Urothelium cell line (cell line): ENCODE results near the gene CNOT6.
A peak's percentile ranks its signal among the peaks of the same experiment; 100 is the strongest.

ENCODE experiments used
- DNase-seq: peaks from one replicate; pipeline ENCODE4 v3.0.0; 2011; ENCODE audit warnings: low spot score, mixed read lengths
- FAIRE-seq: peaks from 2 replicates; lab custom pipeline; 2011; peaks lifted over from hg19 to GRCh38; lab: Jason Lieb, UNC

The CNOT6 gene

GRCh38 chr5:180598797-180599589 lies 104.8 kb downstream of the CNOT6 start:
- FAIRE-seq: no peak
- DNase-seq: no peak

- FAIRE-seq (no peak), DNase-seq (no peak)
Observed at GRCh38 chr5:180599590-180599914, 105.4 kb downstream of the CNOT6 start.

GRCh38 chr5:180599981-180600553 lies 105.9 kb downstream of the CNOT6 start:
- DNase-seq: no peak
- no peak for FAIRE-seq

- no peak for FAIRE-seq
- no peak for DNase-seq
Observed at GRCh38 chr5:180600554-180601041, 106.4 kb downstream of the CNOT6 start.

GRCh38 chr5:180601591-180602480 lies 107.7 kb downstream of the CNOT6 start:
- no peak for DNase-seq
- FAIRE-seq: no peak

GRCh38 chr5:180602481-180603075 lies 108.4 kb downstream of the CNOT6 start:
- FAIRE-seq (no peak), DNase-seq (no peak)

- FAIRE-seq: no peak
Observed at GRCh38 chr5:180603076-180603594, 109.0 kb downstream of the CNOT6 start.

GRCh38 chr5:180604271-180604670 lies 110.1 kb downstream of the CNOT6 start:
- no peak for FAIRE-seq
- no peak for DNase-seq

More at GRCh38 chr5:180603076-180603594, 109.0 kb downstream of the CNOT6 start:
- DNase-seq: no peak

GRCh38 chr5:180605554-180606214 lies 111.5 kb downstream of the CNOT6 start:
- FAIRE-seq (no peak), DNase-seq (peak; percentile 64)

GRCh38 chr5:180606215-180606785 lies 112.1 kb downstream of the CNOT6 start:
- no peak for DNase-seq
- FAIRE-seq: no peak

GRCh38 chr5:180607861-180608571 lies 113.8 kb downstream of the CNOT6 start:
- DNase-seq (no peak), FAIRE-seq (no peak)

- DNase-seq (no peak), FAIRE-seq (no peak)
Observed at GRCh38 chr5:180608572-180609310, 114.6 kb downstream of the CNOT6 start.

GRCh38 chr5:180609386-180609785 lies 115.2 kb downstream of the CNOT6 start:
- DNase-seq (no peak), FAIRE-seq (no peak)

GRCh38 chr5:180609817-180610550 lies 115.8 kb downstream of the CNOT6 start:
- FAIRE-seq (no peak), DNase-seq (no peak)

- FAIRE-seq: no peak
- no peak for DNase-seq
Observed at GRCh38 chr5:180611140-180611850, 117.1 kb downstream of the CNOT6 start.

GRCh38 chr5:180612683-180613082 lies 118.5 kb downstream of the CNOT6 start:
- FAIRE-seq (no peak), DNase-seq (no peak)

GRCh38 chr5:180613188-180613813 lies 119.1 kb downstream of the CNOT6 start:
- FAIRE-seq (no peak), DNase-seq (no peak)
